CD8-positive, alpha-beta memory T cell (primary cell): ENCODE measurements around the gene AIG1. TPM values are rescaled to one million over a fixed set of nuclear protein-coding genes. Genes with fewer than 3 reads are reported as not detected.

ENCODE experiments used
- CTCF ChIA-PET: fragments of 350-600 bp; sonication (Branson Sonifier 250); formaldehyde crosslinking; loops from one replicate; lab custom pipeline; 2021; ENCODE audit warnings: antibody characterized with exemption; lab: Charles Lee
- POLR2A ChIA-PET: fragments of 350-600 bp; sonication (Branson Sonifier 250); formaldehyde crosslinking; loops from one replicate; lab custom pipeline; 2021; ENCODE audit warnings: antibody characterized with exemption; lab: Charles Lee
- DNase-seq, 5 donors: peaks; one replicate each; pipeline versions ENCODE4 v3.0.0 to v3.0.0-alpha.2; 2020 to 2022; ENCODE audit warnings: mixed read lengths in 1 of 5
- H3K27ac ChIP-seq: one replicate; pipeline ENCODE4 v1.7.0; 2013; ENCODE audit warnings: low read depth, mild to moderate bottlenecking, low read length, moderate library complexity
- H3K27me3 ChIP-seq: 2 replicates; pipeline ENCODE4 v1.7.0; 2013; ENCODE audit warnings: low read length, mild to moderate bottlenecking; ENCODE audit not compliant: insufficient read depth, poor library complexity, severe bottlenecking
- H3K36me3 ChIP-seq: 2 replicates; pipeline ENCODE4 v1.7.0; 2013; ENCODE audit warnings: mild to moderate bottlenecking, low read length, moderate library complexity; ENCODE audit not compliant: insufficient read depth
- H3K4me1 ChIP-seq: 2 replicates; pipeline ENCODE4 v1.7.0; 2013; ENCODE audit warnings: mild to moderate bottlenecking, low read length, moderate library complexity; ENCODE audit not compliant: insufficient read depth
- H3K4me3 ChIP-seq: 2 replicates; pipeline ENCODE4 v1.7.0; 2013; ENCODE audit warnings: mild to moderate bottlenecking, low read length
- H3K9me3 ChIP-seq: 2 replicates; pipeline ENCODE4 v1.7.0; 2013; ENCODE audit warnings: mild to moderate bottlenecking, low read length
- H3K27ac Mint-ChIP-seq, 8 donors: one replicate each; pipeline ENCODE4 v1.8.0; 2020 to 2021; ENCODE audit warnings: mixed read lengths in 8 of 8, mild to moderate bottlenecking in 6 of 8, inconsistent platforms in 3 of 8, moderate library complexity in 3 of 8
- H3K27me3 Mint-ChIP-seq, 2 donors: one replicate each; pipeline ENCODE4 v1.8.0; 2020 to 2021; ENCODE audit warnings: mixed read lengths in 2 of 2, mild to moderate bottlenecking in 1 of 2, moderate library complexity in 1 of 2
- H3K36me3 Mint-ChIP-seq, 3 donors: one replicate each; pipeline ENCODE4 v1.8.0; 2020 to 2021; ENCODE audit warnings: mixed read lengths in 3 of 3, inconsistent platforms in 1 of 3, mild to moderate bottlenecking in 1 of 3
- H3K4me1 Mint-ChIP-seq, 3 donors: one replicate each; pipeline ENCODE4 v1.8.0; 2020 to 2021; ENCODE audit warnings: mixed read lengths in 3 of 3, inconsistent platforms in 1 of 3, mild to moderate bottlenecking in 1 of 3
- H3K4me3 Mint-ChIP-seq, 7 donors: one replicate each; pipeline ENCODE4 v1.8.0; 2020 to 2021; ENCODE audit warnings: mixed read lengths in 7 of 7, mild to moderate bottlenecking in 6 of 7, moderate library complexity in 4 of 7, inconsistent platforms in 2 of 7
- H3K9me3 Mint-ChIP-seq, 5 donors: one replicate each; pipeline ENCODE4 v1.8.0; 2020 to 2022; ENCODE audit warnings: mixed read lengths in 5 of 5, mild to moderate bottlenecking in 3 of 5, moderate library complexity in 2 of 5, inconsistent platforms in 1 of 5
- polyA plus RNA-seq: library from polyadenylated mRNA; unstranded; fragments of 300-500 nt; fragmentation: Illumina TruSeq; gene quantifications from one replicate; pipeline ENCODE4 v1.2.3, GENCODE V29; 2021
- total RNA-seq, 2 experiments: library from RNA; stranded (reverse); gene quantifications; one replicate each; pipeline ENCODE4 v1.2.3, GENCODE V29; 2021

Gene AIG1
- total and polyA plus RNA-seq, 3 experiments from 2014 or later, result 6.9 to 17.3 (median 8.2) TPM

- Mint-ChIP-seq H3K4me3 (no peak overlapping the region), H3K36me3 (peaks cover 8 to 17% (median 8%) of the 10 kb centered on the region in 3 donors), H3K27me3 (no peaks in the 10 kb centered on the region), H3K9me3 (no peaks in the 10 kb centered on the region), H3K27ac (peak overlapping the region in 1 of 8 donors; percentile 12), H3K4me1 (no peaks in the 10 kb centered on the region)
- DNase-seq, result no peak
- ChIA-PET CTCF (no interaction called here), POLR2A (no interaction called here)
- Histone ChIP-seq H3K27me3 (no peaks in the 10 kb centered on the region), H3K36me3 (no peaks in the 10 kb centered on the region), H3K4me3 (no peak overlapping the region), H3K4me1 (no peaks in the 10 kb centered on the region), H3K27ac (no peak overlapping the region), H3K9me3 (no peaks in the 10 kb centered on the region)
Measured at GRCh38 chr6:143187238-143187923, 126.7 kb downstream of the AIG1 start.

GRCh38 chr6:143188292-143188691 is 127.6 kb downstream of the AIG1 start:
- ChIA-PET CTCF (no interaction called here), POLR2A (no interaction called here)
- Mint-ChIP-seq H3K4me3 (no peak overlapping the region), H3K27ac (no peak overlapping the region), H3K9me3 (no peaks in the 10 kb centered on the region), H3K4me1 (no peaks in the 10 kb centered on the region), H3K27me3 (no peaks in the 10 kb centered on the region), H3K36me3 (peaks cover 8 to 15% (median 8%) of the 10 kb centered on the region in 3 donors)
- H3K9me3 ChIP-seq, result no peaks in the 10 kb centered on the region
- no peaks in the 10 kb centered on the region for H3K27me3 ChIP-seq
- H3K4me3 ChIP-seq, result no peak overlapping the region
- no peaks in the 10 kb centered on the region for H3K4me1 ChIP-seq
- DNase-seq, result no peak
- no peaks in the 10 kb centered on the region for H3K36me3 ChIP-seq
- H3K27ac ChIP-seq, result no peak overlapping the region

GRCh38 chr6:143191361-143191760 is 130.7 kb downstream of the AIG1 start:
- Mint-ChIP-seq H3K4me3 (no peak overlapping the region), H3K9me3 (no peaks in the 10 kb centered on the region), H3K36me3 (peaks cover 8 to 18% (median 9%) of the 10 kb centered on the region in 3 donors), H3K27me3 (no peaks in the 10 kb centered on the region), H3K4me1 (no peaks in the 10 kb centered on the region), H3K27ac (no peak overlapping the region)
- Histone ChIP-seq H3K9me3 (no peaks in the 10 kb centered on the region), H3K4me1 (no peaks in the 10 kb centered on the region), H3K4me3 (no peak overlapping the region), H3K27me3 (no peaks in the 10 kb centered on the region), H3K36me3 (no peaks in the 10 kb centered on the region), H3K27ac (no peak overlapping the region)
- DNase-seq, result no peak
- ChIA-PET CTCF (no interaction called here), POLR2A (interaction anchor here (0.7 kb wide), 1 partner anchor 245 kb away, joined by 5 read pairs; no protein-coding TSS in a partner anchor)

- Mint-ChIP-seq H3K4me1 (no peaks in the 10 kb centered on the region), H3K4me3 (no peak overlapping the region), H3K9me3 (no peaks in the 10 kb centered on the region), H3K36me3 (peaks cover 4 to 18% (median 7%) of the 10 kb centered on the region in 3 donors), H3K27ac (no peak overlapping the region), H3K27me3 (no peaks in the 10 kb centered on the region)
- Histone ChIP-seq H3K4me3 (no peak overlapping the region), H3K4me1 (no peaks in the 10 kb centered on the region), H3K36me3 (no peaks in the 10 kb centered on the region), H3K27me3 (no peaks in the 10 kb centered on the region), H3K27ac (no peak overlapping the region), H3K9me3 (no peaks in the 10 kb centered on the region)
- ChIA-PET CTCF (no interaction called here), POLR2A (no interaction called here)
- DNase-seq, result no peak
Measured at GRCh38 chr6:143192766-143193165, 132.1 kb downstream of the AIG1 start.

GRCh38 chr6:143193571-143194094 is 132.9 kb downstream of the AIG1 start:
- no peaks in the 10 kb centered on the region for H3K9me3 ChIP-seq
- ChIA-PET POLR2A (no interaction called here), CTCF (no interaction called here)
- no peaks in the 10 kb centered on the region for H3K4me1 ChIP-seq
- H3K36me3 Mint-ChIP-seq, result peaks cover 1 to 18% (median 5%) of the 10 kb centered on the region in 3 donors
- H3K27me3 ChIP-seq, result no peaks in the 10 kb centered on the region
- H3K27ac ChIP-seq, result no peak overlapping the region
- no peaks in the 10 kb centered on the region for H3K4me1 Mint-ChIP-seq
- H3K27ac Mint-ChIP-seq, result no peak overlapping the region
- no peaks in the 10 kb centered on the region for H3K27me3 Mint-ChIP-seq
- no peak overlapping the region for H3K4me3 Mint-ChIP-seq
- no peaks in the 10 kb centered on the region for H3K36me3 ChIP-seq
- no peak for DNase-seq
- H3K9me3 Mint-ChIP-seq, result no peaks in the 10 kb centered on the region
- no peak overlapping the region for H3K4me3 ChIP-seq

- POLR2A ChIA-PET, result no interaction called here
- Histone ChIP-seq H3K4me3 (no peak overlapping the region), H3K4me1 (no peaks in the 10 kb centered on the region), H3K9me3 (no peaks in the 10 kb centered on the region), H3K36me3 (no peaks in the 10 kb centered on the region), H3K27me3 (no peaks in the 10 kb centered on the region), H3K27ac (no peak overlapping the region)
- Mint-ChIP-seq H3K36me3 (peaks cover 1 to 18% (median 5%) of the 10 kb centered on the region in 3 donors), H3K4me3 (no peak overlapping the region), H3K9me3 (no peaks in the 10 kb centered on the region), H3K27ac (no peak overlapping the region), H3K4me1 (no peaks in the 10 kb centered on the region), H3K27me3 (no peaks in the 10 kb centered on the region)
- DNase-seq, result no peak
- CTCF ChIA-PET, result no interaction called here
Measured at GRCh38 chr6:143194095-143194589, 133.5 kb downstream of the AIG1 start.

GRCh38 chr6:143195349-143195845 is 134.7 kb downstream of the AIG1 start:
- no peaks in the 10 kb centered on the region for H3K27me3 ChIP-seq
- DNase-seq, result no peak
- H3K9me3 Mint-ChIP-seq, result no peaks in the 10 kb centered on the region
- H3K27ac Mint-ChIP-seq, result peak overlapping the region in 1 of 8 donors; percentile 80
- ChIA-PET POLR2A (no interaction called here), CTCF (no interaction called here)
- H3K9me3 ChIP-seq, result no peaks in the 10 kb centered on the region
- no peak overlapping the region for H3K27ac ChIP-seq
- H3K4me3 ChIP-seq, result no peak overlapping the region
- no peaks in the 10 kb centered on the region for H3K4me1 Mint-ChIP-seq
- no peaks in the 10 kb centered on the region for H3K27me3 Mint-ChIP-seq
- H3K4me3 Mint-ChIP-seq, result no peak overlapping the region
- H3K36me3 ChIP-seq, result no peaks in the 10 kb centered on the region
- H3K4me1 ChIP-seq, result no peaks in the 10 kb centered on the region
- H3K36me3 Mint-ChIP-seq, result peaks cover 1 to 22% (median 5%) of the 10 kb centered on the region in 3 donors

GRCh38 chr6:143196525-143197225 is 136.0 kb downstream of the AIG1 start:
- CTCF ChIA-PET, result no interaction called here
- no peaks in the 10 kb centered on the region for H3K9me3 ChIP-seq
- H3K27ac ChIP-seq, result no peak overlapping the region
- Mint-ChIP-seq H3K27me3 (no peaks in the 10 kb centered on the region), H3K9me3 (no peaks in the 10 kb centered on the region), H3K4me1 (no peaks in the 10 kb centered on the region), H3K36me3 (peaks cover 1 to 27% (median 5%) of the 10 kb centered on the region in 3 donors), H3K4me3 (no peak overlapping the region), H3K27ac (no peak overlapping the region)
- H3K36me3 ChIP-seq, result no peaks in the 10 kb centered on the region
- no peaks in the 10 kb centered on the region for H3K27me3 ChIP-seq
- no peak for DNase-seq
- H3K4me3 ChIP-seq, result no peak overlapping the region
- POLR2A ChIA-PET, result no interaction called here
- H3K4me1 ChIP-seq, result no peaks in the 10 kb centered on the region
